GM18909 (cell line): Measurements from ENCODE around the gene ACOT11.
"Not testable (repeated sequence)": the region's sequence is repeated elsewhere in the genome, so short reads cannot be mapped to it uniquely, and the experiment has no call there.

Experiments used
- ATAC-seq: cut with Tn5 transposase; IDR thresholded peaks from one replicate; pipeline ENCODE4 v1.9.1; 2021; ENCODE audit warnings: mild to moderate bottlenecking; ENCODE audit not compliant: unreplicated experiment, poor library complexity

ACOT11 gene

GRCh38 chr1:54606990-54607325 is 58.9 kb downstream of the ACOT11 start:
- ATAC-seq = no peak

- no peak for ATAC-seq
Measured at GRCh38 chr1:54607821-54608565, 60.0 kb downstream of the ACOT11 start.

- no peak for ATAC-seq
Measured at GRCh38 chr1:54608566-54609230, 60.7 kb downstream of the ACOT11 start.

GRCh38 chr1:54609301-54609921 is 61.4 kb downstream of the ACOT11 start:
- no peak for ATAC-seq

GRCh38 chr1:54610048-54610447 is 62.0 kb downstream of the ACOT11 start:
- ATAC-seq = no peak

DNA sequence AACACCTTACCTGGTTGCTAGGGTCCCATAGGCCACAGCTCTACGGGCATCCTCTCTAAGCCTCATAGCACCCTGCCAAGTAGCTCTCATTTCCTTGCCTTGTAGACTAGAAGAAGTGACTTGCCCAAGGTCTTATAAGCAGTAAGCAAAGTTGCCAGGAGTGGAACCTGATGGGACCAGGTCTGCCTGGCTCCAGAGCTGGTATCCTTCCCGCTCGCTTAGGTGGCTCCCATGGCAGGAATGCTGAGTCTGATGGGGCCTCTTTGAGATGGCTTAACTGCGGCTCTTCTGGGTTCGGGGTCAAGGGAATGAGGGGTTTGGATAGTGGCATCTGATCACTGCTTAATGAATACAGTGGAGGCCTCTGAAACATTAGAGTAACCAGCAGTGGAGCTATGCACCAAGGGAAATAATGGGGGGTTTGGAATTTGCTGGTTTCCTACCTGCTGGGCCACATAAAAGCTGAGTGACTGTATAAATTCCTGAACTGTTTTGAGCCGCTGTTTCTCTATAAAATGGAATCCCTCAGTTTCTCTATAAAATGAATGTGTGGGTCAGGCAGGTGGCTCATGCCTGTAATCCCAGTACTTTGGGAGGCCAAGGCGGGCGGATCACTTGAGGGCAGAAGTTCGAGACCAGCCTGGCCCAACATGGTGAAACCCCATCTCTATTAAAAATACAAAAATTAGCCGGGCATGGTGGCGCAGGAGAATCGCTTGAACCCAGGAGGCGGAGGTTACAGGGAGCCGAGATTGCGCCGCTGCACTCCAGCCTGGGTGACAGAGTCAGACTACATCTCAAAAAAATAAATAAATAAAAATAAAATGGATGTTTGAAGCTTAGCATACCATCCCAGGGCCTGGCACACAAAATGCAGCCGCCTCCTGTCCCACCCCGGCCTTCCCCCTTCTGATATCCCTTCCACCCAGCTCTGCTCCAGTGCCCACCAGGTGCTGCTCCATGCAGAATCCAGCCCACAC is 62.9 kb downstream of the ACOT11 start:
- no peak for ATAC-seq

GRCh38 chr1:54611621-54612020 is 63.6 kb downstream of the ACOT11 start:
- no peak for ATAC-seq

GRCh38 chr1:54614024-54614423 is 66.0 kb downstream of the ACOT11 start:
- no peak for ATAC-seq

GRCh38 chr1:54614563-54614962 is 66.5 kb downstream of the ACOT11 start:
- no peak for ATAC-seq

GRCh38 chr1:54615531-54616279 is 67.7 kb downstream of the ACOT11 start:
- no peak for ATAC-seq

- no peak for ATAC-seq
Measured at GRCh38 chr1:54619749-54620148, 71.7 kb downstream of the ACOT11 start.

- ATAC-seq = no peak
Measured at GRCh38 chr1:54623216-54624007, 75.4 kb downstream of the ACOT11 start, which contains the start of gene FAM151A. FAM151A (minus strand) TSS chr1:54623525; CDS start chr1:54623395, 130 bp downstream.

- no peak for ATAC-seq
Measured at GRCh38 chr1:54624466-54625464, 76.7 kb downstream of the ACOT11 start.

DNA sequence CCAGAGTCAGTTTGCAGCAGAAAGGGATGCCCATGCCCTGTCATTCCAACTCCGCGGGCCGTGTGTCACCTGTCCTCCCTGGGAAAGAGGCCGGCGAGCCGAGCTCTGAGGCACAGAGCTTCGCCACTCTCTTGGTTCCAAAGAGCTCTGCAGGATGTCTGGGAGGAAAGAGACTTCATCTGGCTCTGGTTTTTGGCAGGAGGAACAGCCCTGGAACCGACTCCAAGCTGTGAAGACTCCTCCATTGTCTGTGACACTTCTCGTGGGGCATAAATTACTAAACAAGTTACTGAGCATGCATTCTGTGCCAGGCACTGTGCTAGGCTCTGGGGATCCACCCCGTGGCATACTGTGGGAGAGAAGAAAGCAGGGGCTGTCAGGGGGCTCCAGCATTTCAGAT is 79.2 kb downstream of the ACOT11 start:
- no peak for ATAC-seq

DNA sequence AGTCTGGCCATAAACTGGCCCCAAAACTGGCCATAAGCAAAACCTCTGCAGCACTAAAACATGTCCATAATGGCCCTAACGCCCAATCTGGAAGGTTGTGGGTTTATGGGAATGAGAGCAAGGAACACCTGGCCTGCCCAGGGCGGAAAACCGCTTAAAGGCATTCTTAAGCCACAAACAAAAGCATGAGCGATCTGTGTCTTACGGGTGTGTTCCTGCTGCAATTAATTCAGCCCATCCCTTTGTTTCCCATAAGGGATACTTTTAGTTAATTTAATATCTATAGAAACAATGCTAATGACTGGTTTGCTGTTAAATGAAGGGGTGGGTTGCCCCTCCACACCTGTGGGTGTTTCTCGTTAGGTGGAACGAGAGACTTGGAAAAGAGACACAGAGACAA is 87.8 kb downstream of the ACOT11 start:
- ATAC-seq = not testable (repeated sequence)

DNA sequence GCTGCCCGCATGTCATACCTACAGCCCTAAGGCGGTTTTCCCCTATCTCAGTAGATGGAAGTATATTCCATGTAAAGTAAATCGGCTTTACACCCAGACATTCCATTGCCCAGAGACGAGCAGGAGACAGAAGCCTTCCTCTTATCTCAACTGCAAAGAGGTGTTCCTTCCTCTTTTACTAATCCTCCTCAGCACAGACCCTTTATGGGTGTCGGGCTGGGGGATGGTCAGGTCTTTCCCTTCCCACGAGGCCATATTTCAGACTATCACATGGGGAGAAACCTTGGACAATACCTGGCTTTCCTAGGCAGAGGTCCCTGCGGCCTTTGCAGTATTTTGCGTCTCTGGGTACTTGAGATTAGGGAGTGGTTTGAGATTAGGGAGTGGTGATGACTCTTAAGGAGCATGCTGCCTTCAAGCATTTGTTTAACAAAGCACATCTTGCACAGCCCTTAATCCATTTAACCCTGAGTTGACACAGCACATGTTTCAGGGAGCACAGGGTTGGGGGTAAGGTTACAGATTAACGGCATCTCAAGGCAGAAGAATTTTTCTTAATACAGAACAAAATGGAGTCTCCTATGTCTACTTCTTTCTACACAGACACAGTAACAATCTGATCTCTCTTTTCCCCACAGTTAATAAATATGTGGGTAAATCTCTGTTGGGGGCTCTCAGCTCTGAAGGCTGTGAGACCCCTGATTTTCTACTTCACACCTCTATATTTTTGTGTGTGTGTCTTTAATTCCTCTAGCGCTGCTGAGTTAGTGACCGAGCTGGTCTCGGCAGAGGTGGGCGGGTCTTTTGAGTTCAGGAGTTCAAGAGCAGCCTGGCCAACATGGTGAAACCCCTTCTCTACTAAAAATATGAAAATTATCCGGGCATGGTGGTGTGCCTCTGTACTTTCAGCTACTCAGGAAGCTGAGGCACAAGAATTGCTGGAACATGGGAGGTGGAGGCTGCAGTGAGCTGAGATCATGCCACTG is 88.7 kb downstream of the ACOT11 start:
- not testable (repeated sequence) for ATAC-seq

DNA sequence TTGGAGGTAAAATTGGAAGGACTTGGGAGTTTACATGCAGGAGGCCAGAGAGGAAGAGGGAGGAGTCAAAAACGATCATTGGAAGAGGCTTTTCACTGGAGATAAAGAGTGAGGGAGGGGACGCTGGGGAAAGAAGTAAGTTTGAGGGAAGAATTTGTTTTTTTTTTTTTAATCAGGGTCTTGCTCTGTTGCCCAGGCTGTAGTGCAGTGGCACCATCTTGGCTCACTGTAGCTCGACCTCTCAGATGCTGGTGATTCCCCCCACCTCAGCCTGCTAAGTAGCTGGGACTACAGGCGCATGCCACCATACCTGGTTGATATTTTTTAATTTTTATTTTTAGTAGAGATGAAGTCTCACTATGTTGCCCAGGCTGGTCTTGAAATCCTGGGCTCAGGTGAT is 92.3 kb downstream of the ACOT11 start:
- no peak for ATAC-seq
